Effector CD8-positive, alpha-beta T cell (primary cell): ENCODE results near the gene SUMO3.
"Not testable (repeated sequence)": the region's sequence is repeated elsewhere in the genome, so short reads cannot be mapped to it uniquely, and the experiment has no call there.

ENCODE experiments used
- DNase-seq: peaks from one replicate; lab custom pipeline; 2025; lab: John Stamatoyannopoulos, UW

SUMO3 gene

GRCh38 chr21:44847261-44848056 lies 29.6 kb upstream of the SUMO3 start:
- no peak for DNase-seq

- DNase-seq: no peak
Observed at GRCh38 chr21:44846485-44847260, 28.8 kb upstream of the SUMO3 start.

- no peak for DNase-seq
Observed at GRCh38 chr21:44846224-44846484, 28.3 kb upstream of the SUMO3 start.

- DNase-seq: peak; percentile 47
Observed at GRCh38 chr21:44845418-44846223, 27.8 kb upstream of the SUMO3 start.

GRCh38 chr21:44844256-44844655 lies 26.4 kb upstream of the SUMO3 start:
- DNase-seq: no peak

- no peak for DNase-seq
Observed at GRCh38 chr21:44842721-44843445, 25.0 kb upstream of the SUMO3 start.

- no peak for DNase-seq
Observed at GRCh38 chr21:44842087-44842486, 24.2 kb upstream of the SUMO3 start.

GRCh38 chr21:44840771-44841170 lies 22.9 kb upstream of the SUMO3 start:
- DNase-seq: no peak

- DNase-seq: no peak
Observed at GRCh38 chr21:44838951-44839350, 21.1 kb upstream of the SUMO3 start.

- DNase-seq: no peak
Observed at GRCh38 chr21:44838039-44838895, 20.4 kb upstream of the SUMO3 start.

GRCh38 chr21:44837537-44837936 lies 19.7 kb upstream of the SUMO3 start:
- DNase-seq: no peak

GRCh38 chr21:44836666-44837471 lies 19.0 kb upstream of the SUMO3 start:
- DNase-seq: no peak

- DNase-seq: no peak
Observed at GRCh38 chr21:44836349-44836665, 18.4 kb upstream of the SUMO3 start.

GRCh38 chr21:44835647-44835973 lies 17.7 kb upstream of the SUMO3 start:
- no peak for DNase-seq

- DNase-seq: no peak
Observed at GRCh38 chr21:44834951-44835646, 17.2 kb upstream of the SUMO3 start.

GRCh38 chr21:44834231-44834950 lies 16.5 kb upstream of the SUMO3 start:
- no peak for DNase-seq

- DNase-seq: no peak
Observed at GRCh38 chr21:44833663-44834062, 15.8 kb upstream of the SUMO3 start.

- not testable (repeated sequence) for DNase-seq
Observed at GRCh38 chr21:44832516-44833255, 14.8 kb upstream of the SUMO3 start.
